Non-pigmented ciliary epithelial cell (primary cell): ENCODE data around the gene ZNF660.
"Not testable (repeated sequence)": the region's sequence is repeated elsewhere in the genome, so short reads cannot be mapped to it uniquely, and the experiment has no call there.

Experiments
- DNase-seq: peaks from one replicate; pipeline ENCODE4 v3.0.0-alpha.2; 2010; ENCODE audit warnings: low read depth

The ZNF660 gene

GRCh38 chr3:44584646-44585501, at the start of gene ZNF660:
TSS of gene ZNF660 (plus strand) at chr3:44584964. CDS start at chr3:44594194, 9,230 bp downstream.
- no peak for DNase-seq

GRCh38 chr3:44535364-44535763, 49.4 kb upstream of the ZNF660 start:
- DNase-seq: no peak

- not testable (repeated sequence) for DNase-seq
These were observed 40.0 kb upstream of the ZNF660 start for GRCh38 chr3:44544811-44545210.

GRCh38 chr3:44554626-44555592, 29.9 kb upstream of the ZNF660 start, which contains the start of gene ZKSCAN7:
TSS of gene ZKSCAN7 (plus strand) at chr3:44555193. CDS start at chr3:44557048, 1,855 bp downstream.
- DNase-seq: no peak

GRCh38 chr3:44555723-44556122, 29.0 kb upstream of the ZNF660 start:
- DNase-seq: no peak

GRCh38 chr3:44557074-44557473, 27.7 kb upstream of the ZNF660 start:
- no peak for DNase-seq

GRCh38 chr3:44561076-44561475, 23.7 kb upstream of the ZNF660 start:
- DNase-seq: no peak

GRCh38 chr3:44562147-44562546, 22.6 kb upstream of the ZNF660 start:
- no peak for DNase-seq

GRCh38 chr3:44568561-44568960, 16.2 kb upstream of the ZNF660 start:
- DNase-seq: peak; percentile 77

- no peak for DNase-seq
These were observed 13.7 kb upstream of the ZNF660 start for GRCh38 chr3:44571024-44571423.

GRCh38 chr3:44576613-44577012, 8.2 kb upstream of the ZNF660 start:
- no peak for DNase-seq

- not testable (repeated sequence) for DNase-seq
These were observed 7.3 kb upstream of the ZNF660 start for GRCh38 chr3:44577354-44577952.

GRCh38 chr3:44578316-44578715, 6.4 kb upstream of the ZNF660 start:
- DNase-seq: not testable (repeated sequence)

- not testable (repeated sequence) for DNase-seq
These were observed 5.7 kb upstream of the ZNF660 start for GRCh38 chr3:44578924-44579515.

- DNase-seq: not testable (repeated sequence)
These were observed 5.0 kb upstream of the ZNF660 start for GRCh38 chr3:44579749-44580148.

GRCh38 chr3:44580971-44581370, 3.8 kb upstream of the ZNF660 start:
- DNase-seq: not testable (repeated sequence)

- DNase-seq: no peak
These were observed 11.9 kb downstream of the ZNF660 start for GRCh38 chr3:44596621-44597020.

GRCh38 chr3:44601749-44602148, 17.0 kb downstream of the ZNF660 start:
- no peak for DNase-seq

- no peak for DNase-seq
These were observed 27.9 kb downstream of the ZNF660 start for GRCh38 chr3:44612678-44613077.

GRCh38 chr3:44624749-44625480, 40.2 kb downstream of the ZNF660 start, which contains the start of gene ZNF197:
TSS of gene ZNF197 (plus strand) at chr3:44625036. CDS start at chr3:44629155, 4,119 bp downstream.
- DNase-seq: peak; percentile 38

- no peak for DNase-seq
These were observed 44.0 kb downstream of the ZNF660 start for GRCh38 chr3:44628716-44629115.
